Glomerular visceral epithelial cell (primary cell): Measurements from ENCODE around the gene ARHGAP19.

Experiments used
- DNase-seq: peaks from one replicate; pipeline ENCODE4 v3.0.0-alpha.2; 2016; ENCODE audit errors: extremely low spot score

Gene ARHGAP19

DNA sequence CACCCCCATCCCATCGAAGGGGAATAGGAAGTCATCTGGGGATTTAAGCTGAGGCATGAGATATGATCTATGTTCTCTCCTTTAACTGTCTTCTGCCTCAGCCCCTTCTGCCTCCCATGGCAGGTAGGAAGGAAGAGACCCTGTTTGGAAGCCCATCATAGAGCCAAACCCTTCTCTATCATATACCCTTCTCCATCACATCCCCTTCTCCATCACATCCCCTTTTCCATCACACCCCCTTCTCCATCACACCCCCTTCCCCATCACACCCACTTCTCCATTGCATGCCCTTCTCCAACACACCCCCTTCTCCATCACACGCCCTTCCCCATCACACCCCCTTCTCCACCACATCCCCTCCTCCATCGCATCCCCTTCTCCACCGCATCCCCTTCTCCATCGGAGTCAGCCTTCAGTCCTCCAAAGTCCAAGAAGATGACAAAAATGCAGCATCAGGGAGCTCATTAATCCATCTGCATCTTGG, 99.4 kb downstream of the ARHGAP19 start:
- no peak for DNase-seq

DNA sequence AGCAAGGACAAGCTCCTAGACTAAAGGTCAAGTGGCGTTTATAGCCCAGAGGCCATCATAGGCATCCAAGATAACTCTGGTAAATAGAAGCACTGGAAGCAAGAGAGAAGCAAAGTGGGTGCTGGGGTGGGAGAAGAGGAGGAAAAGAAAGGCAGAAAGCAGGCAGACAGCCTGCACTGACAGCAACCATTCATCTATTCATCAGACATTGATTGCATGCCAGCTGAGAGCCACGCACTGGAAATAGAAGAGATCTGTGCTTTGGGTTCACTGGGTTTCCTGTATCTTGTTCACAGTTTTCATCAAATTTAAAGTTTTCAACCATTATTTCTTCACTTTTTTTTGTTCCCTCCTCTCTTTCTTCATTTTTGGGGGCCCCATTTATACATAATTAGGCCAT, 102.0 kb downstream of the ARHGAP19 start:
- no peak for DNase-seq

DNA sequence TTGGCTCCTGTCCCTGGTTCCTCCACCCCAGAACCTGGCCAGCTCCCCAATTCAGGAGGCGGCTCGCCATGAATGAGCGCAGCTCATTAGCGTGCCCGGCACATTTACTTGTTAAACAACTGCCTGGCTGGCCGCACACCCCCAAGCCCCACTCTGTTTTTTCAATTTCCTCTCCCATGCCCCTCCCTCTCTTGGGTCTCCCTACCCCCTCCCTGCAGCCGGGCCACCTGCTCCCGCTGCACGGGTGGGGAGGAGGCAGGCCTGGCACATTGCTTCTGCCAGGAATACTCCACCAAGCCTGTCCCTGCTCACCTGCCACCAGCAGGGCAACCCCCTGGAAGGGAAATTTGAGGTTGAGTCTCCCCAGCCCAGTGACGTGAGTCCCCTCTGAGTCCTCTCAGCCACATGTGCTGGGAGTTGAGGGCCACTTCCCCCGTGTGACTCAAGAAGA, 104.2 kb downstream of the ARHGAP19 start:
- no peak for DNase-seq

DNA sequence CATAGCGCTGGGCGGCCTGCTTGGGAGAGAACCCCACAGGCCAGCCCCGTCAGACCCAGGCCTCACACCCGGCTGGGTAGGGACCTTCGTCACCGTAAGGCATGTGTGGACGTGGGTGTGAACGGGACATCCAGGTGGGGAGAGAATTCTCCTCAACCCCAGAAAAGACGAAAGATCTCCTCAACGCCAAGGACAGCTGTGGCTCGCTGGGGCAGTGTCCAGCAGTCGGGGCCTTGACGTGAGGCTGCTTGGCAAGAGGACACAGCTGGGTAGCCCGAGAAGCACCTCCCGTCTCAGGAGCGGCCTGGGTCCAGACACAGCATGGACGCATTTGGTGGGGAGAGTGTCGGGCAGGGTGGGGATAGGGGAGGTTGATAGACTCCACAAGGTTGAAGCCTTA, 105.5 kb downstream of the ARHGAP19 start:
- DNase-seq, result no peak

DNA sequence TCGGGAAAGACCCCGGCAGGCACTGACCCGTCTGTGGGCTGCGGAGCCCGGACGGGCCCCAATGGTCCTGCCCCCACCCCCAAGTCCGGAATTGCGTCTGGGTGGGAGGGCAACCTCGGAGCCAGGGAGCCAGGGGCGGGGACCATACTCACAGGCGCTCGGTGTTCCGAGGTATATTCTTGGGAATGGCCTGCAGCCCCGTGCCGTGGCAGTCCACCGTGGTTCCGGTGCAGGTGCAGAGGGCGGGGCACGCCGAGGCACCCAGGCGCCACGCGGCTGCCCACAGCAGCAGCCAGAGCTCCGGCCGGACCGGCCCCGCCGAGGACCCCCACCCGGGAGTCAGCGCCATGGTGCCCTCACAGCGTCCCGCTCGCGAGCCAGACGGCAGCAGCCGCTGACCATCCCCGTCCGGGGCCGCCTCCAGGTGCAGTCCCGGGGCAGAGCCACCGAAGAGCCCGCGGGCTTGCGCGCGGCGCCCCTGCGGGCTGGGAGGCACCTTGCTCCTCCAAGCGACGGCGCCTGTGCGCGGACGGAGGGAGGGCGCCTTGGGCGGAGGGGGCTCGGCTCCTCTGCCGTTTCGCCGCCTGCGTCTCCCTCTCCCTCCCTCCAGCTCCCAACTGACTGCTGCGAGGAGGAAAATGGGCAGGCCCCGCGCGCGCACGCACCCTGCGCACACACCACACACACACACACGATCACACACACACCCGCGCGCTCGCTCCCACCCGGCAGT, 106.9 kb downstream of the ARHGAP19 start, which contains the start of gene SLIT1:
SLIT1 (minus strand) TSS at position 634 of the 733 bp plus-strand sequence; CDS start at position 349, 285 bp downstream.
- DNase-seq, result no peak

DNA sequence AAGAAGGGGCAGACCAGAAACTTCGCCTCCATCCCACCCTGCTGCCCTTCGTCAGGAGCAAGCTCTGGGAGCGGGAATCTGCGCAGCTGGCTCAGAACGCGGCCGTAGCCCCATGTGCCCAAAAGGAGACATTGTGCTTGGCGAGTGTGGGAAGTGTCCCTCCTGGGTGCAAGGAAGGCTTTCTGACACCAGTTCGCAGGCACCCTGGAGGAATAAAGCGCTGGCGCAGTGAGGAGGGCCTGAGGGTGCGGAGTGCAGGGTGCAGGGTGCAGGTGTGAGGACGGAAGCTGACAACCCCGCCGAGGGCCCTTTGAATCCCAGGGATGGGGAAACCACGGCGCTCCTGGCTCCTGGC, 107.5 kb downstream of the ARHGAP19 start:
- no peak for DNase-seq

DNA sequence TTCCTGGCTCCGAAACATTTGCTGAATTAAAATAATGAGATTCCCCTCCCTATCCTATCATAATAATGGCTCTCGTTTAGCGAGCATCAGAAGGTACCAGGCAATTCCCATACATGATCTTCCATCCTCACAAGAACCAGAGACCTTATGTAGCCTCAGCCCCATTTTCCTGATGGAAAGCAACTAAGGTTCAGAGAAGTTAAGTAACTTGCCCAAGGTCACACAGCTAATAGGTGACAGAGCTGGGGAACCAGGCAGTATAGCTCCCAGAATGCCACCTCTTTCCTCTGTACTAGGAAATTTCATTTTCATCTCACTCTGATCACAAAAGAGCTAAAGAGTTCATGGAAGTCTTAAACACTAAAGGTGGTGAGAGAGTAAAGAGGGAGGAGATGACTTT, 109.1 kb downstream of the ARHGAP19 start:
- DNase-seq, result no peak

DNA sequence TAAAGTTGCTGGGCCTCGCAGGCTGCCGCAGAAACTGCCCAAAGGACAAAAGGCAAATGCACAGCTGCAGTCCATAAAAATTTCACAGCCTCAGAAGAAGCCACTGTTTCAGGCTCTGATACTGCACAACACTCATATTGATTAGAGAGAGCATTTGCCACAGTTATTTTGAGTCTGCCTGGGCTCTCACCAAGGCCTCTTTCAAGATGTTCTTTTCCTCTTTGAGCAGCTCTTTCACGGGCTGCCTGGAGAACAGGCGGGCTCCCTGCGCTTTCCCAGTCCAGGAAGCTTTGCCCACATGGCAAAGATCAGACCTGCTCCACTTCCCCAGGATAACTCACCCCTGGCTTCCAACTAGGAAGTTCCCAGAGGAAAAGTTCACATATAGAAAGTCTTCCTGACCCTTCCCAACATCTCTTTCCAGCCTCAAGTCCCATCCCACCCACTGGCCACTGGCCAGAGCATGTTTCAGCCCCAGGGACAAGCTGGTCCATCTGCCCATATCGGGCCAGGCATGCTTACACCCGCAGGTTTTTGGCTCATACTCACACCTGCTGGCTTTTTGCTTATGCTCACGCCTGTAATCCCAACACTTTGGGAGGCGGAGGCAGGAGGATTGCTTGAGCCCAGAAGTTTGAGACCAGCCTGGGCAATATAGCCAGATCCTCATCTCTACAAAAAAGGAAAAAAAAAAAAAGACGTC, 110.0 kb downstream of the ARHGAP19 start:
- DNase-seq, result no peak

DNA sequence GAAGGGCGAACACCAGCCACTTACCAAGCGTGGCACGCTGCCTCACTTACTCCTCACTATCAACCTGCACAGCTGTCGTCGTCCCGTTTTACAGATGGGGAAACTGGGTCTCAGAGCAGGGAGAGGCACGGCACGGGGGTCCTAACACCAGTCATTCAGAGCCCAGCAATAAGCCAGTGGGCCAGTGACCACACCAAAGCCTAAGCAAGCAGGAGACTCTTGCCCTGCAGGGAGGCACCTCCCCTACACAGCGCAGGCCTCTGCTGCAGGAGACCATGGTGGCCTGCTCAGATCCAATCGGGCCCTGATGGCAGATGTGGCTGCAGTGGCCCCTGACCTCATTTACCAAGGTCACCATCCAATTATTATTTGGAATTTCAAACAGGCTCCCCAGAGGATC, 111.5 kb downstream of the ARHGAP19 start:
- DNase-seq, result no peak

DNA sequence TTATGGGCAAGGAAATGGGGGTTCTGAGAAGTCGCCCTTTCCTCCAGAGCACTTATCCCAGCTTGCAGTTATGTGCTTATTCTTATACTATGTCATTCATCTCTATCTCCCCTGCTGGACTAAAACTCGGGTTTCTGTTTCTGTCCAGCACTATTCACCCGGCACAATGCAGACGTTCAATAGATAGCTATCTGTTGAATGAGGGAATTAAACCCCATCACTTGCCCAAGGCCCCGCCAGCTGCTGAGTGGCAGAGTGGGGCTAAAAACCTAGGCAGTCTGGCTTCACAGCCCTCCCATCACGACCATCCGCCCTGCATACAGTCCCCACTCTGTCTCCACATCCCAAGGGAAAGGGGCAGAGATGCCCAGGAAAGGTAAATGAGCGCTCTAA, 112.1 kb downstream of the ARHGAP19 start:
- no peak for DNase-seq

DNA sequence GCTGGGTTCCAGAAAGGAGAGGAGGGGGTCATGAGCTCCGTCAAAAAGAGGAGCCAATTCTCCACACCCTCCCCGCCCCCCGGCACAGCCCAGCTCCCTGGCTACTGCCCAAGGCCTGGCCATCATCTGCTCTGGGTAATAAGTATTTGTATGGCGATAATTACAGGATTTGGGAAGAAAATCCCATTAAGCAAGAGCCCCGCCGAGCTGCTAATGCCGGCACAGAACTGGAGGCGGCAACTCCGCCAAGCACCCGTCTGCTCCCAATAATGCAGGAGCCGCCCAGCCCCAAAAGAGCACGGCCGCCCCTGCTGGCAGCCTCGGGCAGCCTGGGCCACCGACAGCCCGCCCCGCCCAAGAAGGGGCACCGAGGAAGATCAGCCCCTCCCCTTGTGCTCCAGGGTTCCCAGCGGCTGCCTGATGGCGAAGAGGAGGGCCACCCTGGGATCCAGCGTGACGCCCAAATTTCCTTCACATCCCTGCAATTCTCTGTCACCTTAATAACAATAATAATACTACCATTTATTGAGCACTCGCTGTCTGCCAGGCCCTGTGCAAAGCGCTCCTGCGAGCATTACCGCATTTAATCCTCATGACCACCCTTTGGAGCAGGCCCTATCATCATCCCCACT, 112.6 kb downstream of the ARHGAP19 start:
- no peak for DNase-seq

DNA sequence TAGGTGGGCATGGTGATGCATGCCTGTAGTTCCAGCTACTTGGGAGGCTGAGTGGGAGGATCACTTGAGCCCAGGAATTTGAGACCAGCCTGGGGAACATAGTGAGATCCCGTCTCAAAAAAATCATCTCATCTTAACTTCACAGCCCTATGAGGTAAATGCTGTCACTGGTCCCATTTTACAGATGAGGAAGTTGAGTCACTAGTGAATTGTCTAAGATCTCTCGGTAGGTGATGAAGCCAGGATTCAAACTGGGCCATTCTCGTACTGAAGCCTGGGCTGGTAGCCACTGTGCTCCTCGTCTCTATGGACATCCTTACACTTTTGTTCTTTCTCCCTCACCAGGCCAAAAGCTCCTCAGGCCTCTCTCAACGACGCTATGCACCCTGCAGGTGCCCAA, 113.1 kb downstream of the ARHGAP19 start:
- DNase-seq, result no peak

DNA sequence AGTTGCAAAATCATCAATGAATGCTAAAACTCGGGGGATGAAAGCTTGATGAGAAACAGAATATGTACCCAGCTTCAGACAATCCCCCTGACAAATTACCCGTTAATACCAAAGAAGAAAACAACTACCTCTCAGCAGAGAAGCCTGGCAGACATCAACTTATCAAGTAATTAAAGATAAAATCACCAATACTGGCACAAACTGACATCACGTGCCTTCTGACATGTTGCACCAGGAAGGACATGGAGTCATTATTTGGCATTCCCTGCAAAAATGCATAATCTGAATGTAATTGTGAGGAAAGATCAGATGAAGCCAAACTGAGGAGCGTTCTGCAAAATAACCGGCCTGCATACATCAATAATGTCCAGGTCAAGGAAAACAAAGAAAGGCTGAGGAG, 114.4 kb downstream of the ARHGAP19 start:
- no peak for DNase-seq

DNA sequence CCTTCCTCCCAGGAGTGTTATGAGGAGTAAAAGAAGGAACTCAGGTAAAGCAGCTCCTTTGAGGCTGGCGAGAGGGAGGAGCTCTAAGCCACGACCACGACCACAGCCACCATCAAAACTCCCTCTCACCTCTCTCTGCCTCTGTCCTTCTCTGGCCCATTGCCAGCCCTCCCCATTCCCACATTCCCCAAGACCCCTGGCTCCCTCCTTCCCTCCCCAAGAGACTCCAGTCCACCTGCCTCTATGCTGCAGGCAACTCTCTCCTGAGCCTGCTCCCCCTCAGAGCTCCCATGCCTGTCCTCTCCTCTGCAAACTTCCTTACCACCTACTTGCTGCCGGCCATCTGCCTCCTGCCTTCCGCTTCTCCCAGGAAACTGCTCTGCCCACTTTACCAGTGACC, 116.2 kb downstream of the ARHGAP19 start:
- no peak for DNase-seq

DNA sequence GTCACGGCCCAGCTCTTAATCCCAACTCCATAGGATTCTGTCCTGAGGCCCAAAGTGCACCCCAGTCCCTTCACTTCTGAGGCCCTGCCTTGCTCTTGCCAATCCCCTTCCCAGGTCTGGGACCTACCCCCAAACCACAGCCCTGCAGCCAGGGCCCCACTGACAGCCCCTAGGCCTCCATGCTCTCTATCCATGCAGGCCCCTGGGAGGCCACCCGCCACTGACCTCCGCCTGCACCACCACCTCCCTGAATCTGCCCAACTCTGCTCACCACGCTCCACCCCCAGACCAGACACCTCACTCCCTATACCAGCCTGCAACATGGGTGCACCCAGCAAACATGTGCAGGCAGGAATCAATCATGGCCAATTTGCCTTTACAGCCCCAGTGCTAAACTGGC, 116.9 kb downstream of the ARHGAP19 start:
- DNase-seq, result no peak

DNA sequence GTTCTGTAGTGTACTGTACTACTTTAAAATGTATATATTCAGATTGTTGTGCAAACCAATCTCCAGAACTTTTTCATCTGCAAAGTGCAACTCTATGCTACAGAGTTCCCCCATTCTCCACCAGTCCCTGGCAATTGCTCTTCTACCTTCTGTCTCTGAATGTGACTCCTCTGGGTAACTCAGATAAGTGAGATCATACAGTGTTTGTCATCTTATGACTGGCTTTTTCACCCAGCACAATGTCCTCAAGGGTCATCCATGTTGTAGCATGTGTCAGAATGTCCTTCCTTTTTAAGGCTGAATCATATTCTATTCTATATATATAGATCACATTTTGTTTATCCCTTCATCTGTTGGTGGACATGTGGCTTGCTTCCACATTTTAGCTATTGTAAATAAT, 117.5 kb downstream of the ARHGAP19 start:
- no peak for DNase-seq

DNA sequence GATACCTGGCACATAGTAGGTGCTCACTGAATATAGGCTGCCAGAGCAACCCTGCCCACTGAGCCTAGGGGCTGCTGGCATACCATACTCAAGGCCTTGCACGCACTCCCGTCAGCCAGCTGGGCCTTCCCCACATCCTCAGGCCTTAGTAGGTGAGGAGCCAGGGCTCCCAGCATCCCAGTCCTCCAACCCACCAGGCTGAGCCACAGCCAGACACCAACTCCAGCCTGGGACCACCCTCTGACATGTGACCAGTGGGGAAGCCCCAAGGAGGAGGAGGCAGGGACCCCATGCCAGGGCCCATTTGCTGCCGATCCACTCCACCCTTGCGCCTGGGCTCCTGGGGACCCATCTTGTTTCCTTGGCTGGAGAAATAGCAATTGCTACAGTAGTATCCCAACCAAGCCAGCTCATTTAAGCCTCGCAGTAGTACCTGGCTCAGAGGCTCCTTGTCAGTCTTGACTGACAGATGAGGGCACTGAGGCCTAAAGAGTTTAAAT, 118.1 kb downstream of the ARHGAP19 start:
- no peak for DNase-seq

DNA sequence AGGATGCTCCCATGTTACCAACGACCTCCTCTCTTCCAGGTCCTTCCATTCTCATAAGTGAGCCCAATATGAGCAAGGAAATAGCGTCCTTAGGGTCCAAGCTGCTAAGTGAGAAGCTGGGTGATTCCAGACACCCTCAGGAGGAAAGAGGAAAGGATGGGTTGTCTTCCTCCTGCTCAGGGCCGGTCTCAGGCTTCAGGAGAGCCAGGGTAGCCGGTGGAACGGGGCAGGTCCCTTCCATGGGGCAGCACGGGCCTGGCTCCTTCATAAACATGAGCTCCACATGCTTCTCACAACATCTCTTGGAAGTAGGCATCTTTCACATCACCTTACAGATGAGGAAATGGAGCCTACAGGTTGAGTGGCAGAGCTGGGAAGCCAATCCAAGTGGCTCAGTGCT, 119.4 kb downstream of the ARHGAP19 start:
- no peak for DNase-seq
